Right atrium auricular region (tissue), 2 donors: ENCODE measurements around the gene LEPR. TPM values are rescaled to one million over a fixed set of nuclear protein-coding genes. Genes with fewer than 3 reads are reported as not detected.

Experiments
- DNase-seq: peaks from one replicate; pipeline ENCODE4 v3.0.0-alpha.2; 2019; ENCODE audit warnings: low spot score
- H3K27ac ChIP-seq, 2 donors: fragments of 200-600 bp; sonication (generic); 1 replicate in 1 of 2; 2 replicates in 1 of 2; pipeline ENCODE4 v1.5.1; 2016 to 2019
- H3K27me3 ChIP-seq, 2 donors: fragments of 200-600 bp; sonication (generic); one replicate each; pipeline versions ENCODE4 v1.5.1 to v1.6.0; 2017 to 2019
- H3K36me3 ChIP-seq: fragments of 200-600 bp; sonication (generic); one replicate; pipeline ENCODE4 v1.5.1; 2016
- H3K4me1 ChIP-seq, 2 donors: fragments of 200-600 bp; sonication (generic); one replicate each; pipeline versions ENCODE4 v1.5.1 to v1.6.0; 2017 to 2019
- H3K4me3 ChIP-seq, 2 donors: fragments of 200-600 bp; sonication (generic); 1 replicate in 1 of 2; 2 replicates in 1 of 2; pipeline ENCODE4 v1.5.1; 2017 to 2019; ENCODE audit warnings: mild to moderate bottlenecking in 1 of 2, moderate library complexity in 1 of 2
- H3K9me3 ChIP-seq, 2 donors: fragments of 200-600 bp; sonication (generic); one replicate each; pipeline ENCODE4 v1.5.1; 2019
- CTCF ChIP-seq, 2 donors: fragments of 200-600 bp; sonication (generic); IDR thresholded peaks; one replicate each; pipeline ENCODE4 v1.5.1; 2019; ENCODE audit warnings: antibody characterized with exemption in 2 of 2
- total RNA-seq, 2 donors: library from RNA; depleted of rRNA; stranded (reverse); fragments of >200 nt; gene quantifications; one replicate each; pipeline ENCODE4 v1.1.0, GENCODE V29; 2016

LEPR gene
- total RNA-seq, 2 donors from 2014 or later = 10.8 to 25.2 TPM

DNA sequence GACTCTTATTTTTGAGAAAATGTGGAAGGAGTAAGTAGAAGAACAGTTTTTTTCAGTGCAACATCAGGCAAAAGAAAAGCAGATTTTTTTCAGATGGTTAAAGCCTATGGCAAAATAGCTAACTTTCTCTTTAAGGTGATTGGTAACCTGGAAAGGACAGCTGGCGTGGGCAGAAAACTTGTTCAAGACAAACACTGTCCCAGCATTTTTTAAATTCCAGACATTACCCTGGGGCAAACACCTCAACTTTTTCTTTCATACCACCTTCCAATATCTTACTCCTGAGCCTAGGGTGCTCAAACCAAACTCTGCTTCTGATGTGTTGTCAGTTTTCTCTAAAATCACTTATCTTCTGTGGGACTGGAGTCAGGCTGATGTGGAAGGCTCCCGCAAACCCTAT is 2.7 kb upstream of the LEPR start:
- no peaks in the 10 kb centered on the region for H3K27me3 ChIP-seq
- no peaks in the 10 kb centered on the region for H3K9me3 ChIP-seq
- H3K36me3 ChIP-seq = no peaks in the 10 kb centered on the region
- no peak for DNase-seq
- no peak for TF ChIP-seq CTCF (IDR thresholded peaks at IDR 0.05)
- no peak overlapping the region for H3K4me3 ChIP-seq
- H3K4me1 ChIP-seq = peaks cover 0 to 20% of the 10 kb centered on the region in 2 donors
- no peak overlapping the region for H3K27ac ChIP-seq

DNA sequence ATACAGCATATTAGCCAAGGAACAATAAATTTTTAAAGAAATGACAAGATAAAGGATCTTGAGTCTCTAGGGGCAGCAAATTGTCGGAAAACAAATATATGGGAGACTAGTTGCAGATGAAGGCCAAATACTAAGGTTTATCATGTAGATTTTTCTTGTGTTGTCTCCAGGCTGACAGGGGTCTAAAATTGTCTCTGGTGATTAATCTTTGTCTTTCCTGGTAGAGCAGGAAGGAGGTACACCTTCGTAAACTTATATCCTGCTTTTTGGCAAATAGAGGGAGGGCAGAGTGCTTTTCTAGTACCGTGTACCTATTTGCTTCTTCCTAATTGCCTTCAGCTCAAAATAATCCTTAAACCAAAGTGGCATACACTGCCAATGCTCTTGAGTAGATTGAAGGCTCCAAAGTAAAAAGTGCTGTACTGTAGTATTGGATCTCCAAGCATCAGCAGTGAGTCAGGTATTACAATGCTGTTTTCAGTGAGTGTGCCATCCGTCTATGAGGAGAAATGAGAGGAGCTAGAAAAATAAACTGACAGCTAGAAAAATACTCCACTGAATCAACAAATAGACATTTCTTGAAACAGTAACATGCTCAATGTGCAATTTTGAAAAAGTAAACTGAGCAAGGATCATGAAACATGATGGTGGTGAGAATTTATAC is 1.8 kb upstream of the LEPR start:
- Histone ChIP-seq H3K27me3 (no peaks in the 10 kb centered on the region), H3K9me3 (no peaks in the 10 kb centered on the region), H3K4me3 (no peak overlapping the region), H3K36me3 (no peaks in the 10 kb centered on the region), H3K4me1 (peaks cover 0 to 28% of the 10 kb centered on the region in 2 donors), H3K27ac (no peak overlapping the region)
- TF ChIP-seq CTCF (IDR thresholded peaks at IDR 0.05) = no peak
- DNase-seq = no peak

DNA sequence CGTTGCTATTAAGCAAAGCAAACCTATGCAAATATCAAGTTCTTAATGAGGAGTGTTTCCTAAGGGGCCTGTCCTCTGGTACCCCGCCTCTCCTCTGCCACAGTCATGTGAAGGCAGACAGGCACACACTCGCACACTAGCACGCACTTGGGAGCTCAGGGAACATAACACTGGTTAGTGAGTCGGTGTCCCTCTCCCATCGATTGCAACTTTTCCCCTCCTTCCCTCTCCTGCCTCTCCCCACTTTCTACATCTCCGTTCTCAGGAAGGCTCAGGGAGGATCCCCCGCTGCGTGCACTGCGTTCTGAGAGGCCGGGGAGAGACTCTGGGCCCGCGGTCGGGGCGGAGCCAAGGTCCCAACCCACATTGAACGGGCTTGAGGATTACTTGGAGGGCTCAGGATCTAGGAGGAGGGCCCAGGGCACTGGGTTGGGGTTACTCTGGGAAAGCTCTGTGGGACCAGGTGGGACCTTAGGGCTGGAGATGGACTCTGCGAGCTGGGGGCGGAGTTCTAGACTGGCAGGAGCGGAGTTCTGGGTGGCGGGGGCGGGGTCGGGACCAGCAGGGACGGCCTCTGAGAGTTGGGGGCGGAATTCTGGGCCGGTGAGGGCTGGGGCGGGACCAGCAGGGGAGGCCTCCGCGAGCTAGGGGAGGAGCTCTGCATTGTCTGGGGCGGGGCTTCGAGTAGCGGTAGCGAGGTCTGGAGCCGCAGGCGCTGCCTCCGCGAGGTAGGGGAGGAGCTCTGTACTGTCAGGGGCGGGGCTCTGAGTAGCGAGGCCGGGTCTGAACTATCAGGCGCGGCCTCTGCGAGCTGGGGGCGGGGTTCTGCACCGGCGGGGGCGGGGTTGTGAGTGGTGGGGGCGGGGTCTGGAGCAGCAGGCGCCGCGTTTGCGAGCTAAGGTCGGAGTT is 533 bp upstream of the LEPR start:
- Histone ChIP-seq H3K36me3 (peaks cover 2% of the 10 kb centered on the region), H3K27me3 (no peaks in the 10 kb centered on the region), H3K27ac (peak overlapping the region; percentile 95 to 97), H3K9me3 (no peaks in the 10 kb centered on the region), H3K4me3 (peak overlapping the region; percentile 73 to 93), H3K4me1 (peaks cover 0 to 33% of the 10 kb centered on the region in 2 donors)
- TF ChIP-seq CTCF (IDR thresholded peaks at IDR 0.05) = no peak
- peak; percentile 96 for DNase-seq

GRCh38 chr1:65421351-65422025 is 1.0 kb downstream of the LEPR start:
- H3K4me1 ChIP-seq = peaks cover 0 to 33% of the 10 kb centered on the region in 2 donors
- peaks cover 18% of the 10 kb centered on the region for H3K36me3 ChIP-seq
- H3K9me3 ChIP-seq = no peaks in the 10 kb centered on the region
- no peak for TF ChIP-seq CTCF (IDR thresholded peaks at IDR 0.05)
- no peaks in the 10 kb centered on the region for H3K27me3 ChIP-seq
- peak overlapping the region; percentile 95 to 97 for H3K27ac ChIP-seq
- no peak for DNase-seq
- peak overlapping the region; percentile 73 to 93 for H3K4me3 ChIP-seq

DNA sequence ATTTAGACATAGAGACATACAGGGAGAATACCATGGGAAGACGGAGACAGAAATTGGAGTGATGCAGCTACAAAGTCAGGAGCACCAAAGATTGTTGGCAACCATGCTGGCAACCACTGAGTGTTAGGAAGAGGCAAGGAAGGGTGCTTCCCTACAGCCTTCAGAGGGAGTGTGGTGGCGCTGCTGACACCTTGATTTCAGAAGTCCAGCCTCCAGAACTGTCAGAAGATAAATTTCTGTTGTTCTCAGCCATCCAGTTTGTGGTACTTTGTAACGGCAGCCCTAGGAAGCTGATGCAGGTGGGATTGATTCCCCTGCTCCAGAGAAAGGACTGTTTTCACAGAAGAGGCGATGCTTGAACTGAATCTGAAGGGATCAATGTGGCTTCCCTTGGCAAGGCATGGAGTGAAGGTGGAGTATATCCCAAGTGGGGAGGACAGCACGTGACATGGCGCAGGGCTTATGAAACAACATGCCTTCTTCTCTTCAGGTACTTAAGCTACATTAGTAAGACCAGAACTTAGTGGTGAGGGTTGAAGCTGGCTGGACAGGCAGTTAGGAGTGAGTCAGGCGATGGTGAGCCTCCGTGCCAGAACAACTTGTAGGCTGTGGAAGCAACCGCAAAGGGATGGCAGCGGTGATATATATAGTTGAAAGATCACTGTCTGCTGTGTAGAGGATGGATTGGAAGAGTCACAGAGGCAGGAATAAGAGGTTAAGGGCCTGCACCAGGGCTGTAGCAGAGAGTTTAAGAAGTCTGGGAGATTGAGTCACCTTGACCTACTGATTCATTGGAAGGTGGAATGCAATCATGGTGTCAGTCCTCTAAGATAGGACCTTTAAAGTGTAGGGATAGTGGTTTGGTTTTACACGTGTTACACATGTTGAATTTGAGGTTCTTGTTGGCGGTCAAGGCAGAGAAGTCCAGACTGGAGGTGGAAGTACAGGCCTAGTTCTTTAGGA is 2.1 kb downstream of the LEPR start:
- peak overlapping the region in 1 of 2 donors; percentile 93 for H3K4me3 ChIP-seq
- DNase-seq = no peak
- no peaks in the 10 kb centered on the region for H3K9me3 ChIP-seq
- H3K27me3 ChIP-seq = no peaks in the 10 kb centered on the region
- peak overlapping the region; percentile 95 to 97 for H3K27ac ChIP-seq
- TF ChIP-seq CTCF (IDR thresholded peaks at IDR 0.05) = no peak
- H3K36me3 ChIP-seq = peaks cover 28% of the 10 kb centered on the region
- H3K4me1 ChIP-seq = peaks cover 0 to 33% of the 10 kb centered on the region in 2 donors
